GM12864 (cell line): ENCODE data around the gene PALLD.

ENCODE experiments used
- DNase-seq: peaks from one replicate; pipeline ENCODE4 v3.0.0-alpha.2; 2011; ENCODE audit warnings: low read depth
- H3K4me3 ChIP-seq: 2 replicates; pipeline ENCODE4 v1.5.1; 2011; ENCODE audit warnings: mild to moderate bottlenecking, low read depth, low read length, control low read depth
- TF ChIP-seq, protein P1 (sequence below): IDR thresholded peaks from 2 replicates; pipeline ENCODE4 v1.5.1; 2011; ENCODE audit warnings: low read depth, mild to moderate bottlenecking, moderate library complexity, low read length, control low read depth, inconsistent platforms; ENCODE audit errors: missing control alignments

The PALLD gene

DNA sequence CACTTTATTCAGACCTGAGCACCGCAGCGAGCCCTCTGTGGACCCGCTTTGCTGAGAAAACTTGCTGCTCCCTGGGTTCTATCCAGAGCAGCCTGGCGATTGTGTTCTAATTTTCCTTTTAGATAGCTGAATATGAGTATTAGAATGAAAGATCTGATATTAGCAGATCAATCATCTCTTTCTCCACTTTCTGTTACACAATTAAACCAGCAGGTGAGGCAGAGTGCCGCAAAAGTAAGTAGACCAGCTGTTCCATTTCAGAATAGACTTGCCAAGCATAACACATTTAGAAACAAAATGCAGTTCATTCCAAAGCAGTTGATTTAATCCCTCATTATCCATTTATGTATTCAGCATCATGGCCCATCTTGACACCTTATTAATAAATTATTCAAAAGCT lies 58.6 kb downstream of the PALLD start:
- DNase-seq = no peak
- TF ChIP-seq, protein P1, sequence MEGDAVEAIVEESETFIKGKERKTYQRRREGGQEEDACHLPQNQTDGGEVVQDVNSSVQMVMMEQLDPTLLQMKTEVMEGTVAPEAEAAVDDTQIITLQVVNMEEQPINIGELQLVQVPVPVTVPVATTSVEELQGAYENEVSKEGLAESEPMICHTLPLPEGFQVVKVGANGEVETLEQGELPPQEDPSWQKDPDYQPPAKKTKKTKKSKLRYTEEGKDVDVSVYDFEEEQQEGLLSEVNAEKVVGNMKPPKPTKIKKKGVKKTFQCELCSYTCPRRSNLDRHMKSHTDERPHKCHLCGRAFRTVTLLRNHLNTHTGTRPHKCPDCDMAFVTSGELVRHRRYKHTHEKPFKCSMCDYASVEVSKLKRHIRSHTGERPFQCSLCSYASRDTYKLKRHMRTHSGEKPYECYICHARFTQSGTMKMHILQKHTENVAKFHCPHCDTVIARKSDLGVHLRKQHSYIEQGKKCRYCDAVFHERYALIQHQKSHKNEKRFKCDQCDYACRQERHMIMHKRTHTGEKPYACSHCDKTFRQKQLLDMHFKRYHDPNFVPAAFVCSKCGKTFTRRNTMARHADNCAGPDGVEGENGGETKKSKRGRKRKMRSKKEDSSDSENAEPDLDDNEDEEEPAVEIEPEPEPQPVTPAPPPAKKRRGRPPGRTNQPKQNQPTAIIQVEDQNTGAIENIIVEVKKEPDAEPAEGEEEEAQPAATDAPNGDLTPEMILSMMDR = no peak
- no peak overlapping the region for H3K4me3 ChIP-seq

DNA sequence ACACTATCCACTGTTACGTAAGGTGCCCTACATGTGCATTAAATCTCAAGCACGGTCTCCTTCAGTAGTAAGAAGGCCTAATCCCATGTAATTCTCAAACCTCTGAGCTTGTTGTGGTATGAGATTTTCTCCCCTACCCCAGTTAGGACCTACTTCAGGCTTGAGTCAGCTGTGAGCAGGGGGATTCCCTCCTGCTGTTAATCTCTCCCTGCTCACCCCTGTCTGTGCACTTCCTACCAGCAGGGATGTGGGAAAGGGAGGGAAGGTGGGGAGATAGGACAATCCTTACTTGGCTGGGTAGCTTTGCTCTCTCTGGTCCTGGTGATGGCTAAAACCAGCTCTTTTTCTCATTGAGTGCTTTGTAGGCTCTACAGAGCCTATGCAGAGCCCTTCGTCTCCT lies 60.8 kb downstream of the PALLD start:
- DNase-seq = no peak
- H3K4me3 ChIP-seq = no peak overlapping the region
- TF ChIP-seq, protein P1 = no peak

DNA sequence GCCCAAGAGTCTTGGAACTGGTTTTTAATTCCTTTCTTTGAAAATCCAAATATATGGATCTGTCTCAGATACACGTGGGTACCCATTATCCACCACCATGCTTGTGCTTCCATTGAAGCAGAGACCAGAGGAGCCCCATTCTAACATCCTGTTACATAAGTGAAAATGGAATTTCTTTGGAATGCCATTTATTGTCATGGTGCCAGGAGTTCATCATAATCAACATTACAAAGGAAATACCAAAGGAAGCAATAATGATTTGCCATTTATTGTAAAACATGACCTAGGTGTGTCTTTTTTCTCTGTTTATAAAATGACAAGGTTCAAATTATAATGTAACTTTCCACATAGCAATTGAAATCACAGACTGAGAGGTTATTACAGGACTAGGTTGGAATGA lies 61.7 kb downstream of the PALLD start:
- TF ChIP-seq, protein P1 = no peak
- DNase-seq = no peak
- H3K4me3 ChIP-seq = no peak overlapping the region

DNA sequence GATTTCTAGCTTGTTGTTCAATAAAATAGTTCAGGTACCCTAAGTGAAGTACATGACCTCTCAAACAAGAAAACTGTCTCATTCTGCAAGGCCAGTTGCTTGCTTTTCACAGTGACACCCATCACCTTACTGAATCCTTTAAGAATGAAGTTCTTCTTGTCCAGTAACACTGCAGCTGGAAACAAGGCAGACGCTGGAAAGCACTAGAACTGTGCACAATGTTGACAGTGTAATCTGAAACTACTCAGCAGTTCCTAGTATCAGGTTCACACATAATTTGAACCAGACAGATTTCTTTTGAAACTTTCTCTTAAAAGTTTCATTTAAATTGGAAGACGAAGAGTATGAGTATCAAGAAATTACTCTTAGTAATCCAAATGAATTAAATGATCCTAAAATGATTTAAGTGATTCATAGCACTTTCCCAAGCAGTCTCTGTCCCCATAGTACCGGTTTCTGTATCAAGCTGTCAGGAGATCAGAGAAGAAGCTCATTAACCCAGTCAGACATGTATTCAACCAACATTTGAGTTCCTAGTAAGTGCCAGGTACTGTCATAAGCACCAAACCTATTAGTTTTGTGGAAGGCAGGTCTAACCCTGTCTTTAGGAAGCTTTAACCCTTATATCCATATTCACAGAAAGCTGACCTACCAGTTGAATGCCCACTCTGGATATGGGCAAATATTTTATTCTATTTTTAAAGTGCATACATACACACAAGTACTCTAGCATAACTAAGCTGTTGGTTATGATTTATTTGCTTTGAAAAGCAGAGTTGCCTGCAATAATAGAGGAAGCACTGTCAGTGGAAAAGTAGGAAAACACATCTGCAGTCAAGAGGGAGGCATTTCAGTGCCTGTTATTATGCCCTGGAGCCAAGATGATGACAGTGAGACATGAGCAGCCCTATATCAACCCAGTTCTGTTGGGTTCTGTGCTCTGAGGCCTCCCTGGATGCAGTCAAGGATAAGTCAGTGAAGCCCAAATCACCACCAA lies 63.6 kb downstream of the PALLD start:
- no peak overlapping the region for H3K4me3 ChIP-seq
- TF ChIP-seq, protein P1 = no peak
- DNase-seq = no peak

DNA sequence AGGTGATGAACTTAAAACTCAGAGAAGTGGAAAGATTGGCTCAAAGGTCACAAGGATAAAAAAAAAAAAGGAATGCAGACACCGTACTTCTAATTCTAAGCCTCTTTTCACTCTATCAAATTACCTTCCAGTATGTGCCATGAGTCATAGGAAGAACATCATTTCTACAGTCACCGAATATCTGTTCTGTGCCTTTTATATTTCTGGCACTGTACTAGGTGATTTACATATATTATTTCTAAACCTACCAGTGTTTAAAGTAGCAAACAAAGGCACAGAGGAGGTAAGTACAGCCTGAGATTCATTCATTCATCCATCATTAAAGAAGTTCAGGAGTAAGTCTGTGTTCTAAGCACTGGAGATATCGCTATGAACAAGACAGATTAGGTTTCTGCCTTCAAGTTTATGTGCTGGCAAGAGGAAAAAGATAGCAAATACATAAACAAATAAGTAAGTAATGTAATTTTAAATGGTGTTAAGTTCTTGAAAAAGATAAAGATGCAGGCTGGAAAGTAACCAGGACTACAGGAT lies 65.3 kb downstream of the PALLD start:
- TF ChIP-seq, protein P1 = no peak
- H3K4me3 ChIP-seq = no peak overlapping the region
- no peak for DNase-seq

DNA sequence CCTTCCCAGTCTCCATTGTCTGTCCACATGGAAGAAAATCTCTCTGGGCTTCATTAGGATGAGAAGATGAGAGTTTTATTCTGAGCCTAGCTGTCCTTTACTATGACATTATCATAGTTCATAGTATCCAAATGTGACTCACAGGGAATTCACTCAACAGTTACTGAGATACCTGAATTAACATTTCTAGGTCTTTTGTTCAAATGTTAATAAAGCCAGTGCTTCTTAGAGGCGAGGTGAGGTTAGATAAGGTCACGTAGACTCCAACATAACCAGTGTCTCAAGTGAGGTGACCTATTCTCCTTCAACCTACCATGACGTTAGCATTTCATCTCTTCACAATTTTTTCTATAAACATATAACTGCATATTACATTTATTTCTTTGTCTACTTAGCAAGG lies 67.2 kb downstream of the PALLD start:
- DNase-seq = no peak
- TF ChIP-seq, protein P1 = no peak
- no peak overlapping the region for H3K4me3 ChIP-seq
